GM19463 (cell line): ENCODE data around the gene CARD10.

ENCODE experiments used
- ATAC-seq: cut with Tn5 transposase; IDR thresholded peaks from one replicate; pipeline ENCODE4 v1.9.1; 2021; ENCODE audit warnings: mild to moderate bottlenecking, moderate library complexity; ENCODE audit not compliant: unreplicated experiment

Gene CARD10

DNA sequence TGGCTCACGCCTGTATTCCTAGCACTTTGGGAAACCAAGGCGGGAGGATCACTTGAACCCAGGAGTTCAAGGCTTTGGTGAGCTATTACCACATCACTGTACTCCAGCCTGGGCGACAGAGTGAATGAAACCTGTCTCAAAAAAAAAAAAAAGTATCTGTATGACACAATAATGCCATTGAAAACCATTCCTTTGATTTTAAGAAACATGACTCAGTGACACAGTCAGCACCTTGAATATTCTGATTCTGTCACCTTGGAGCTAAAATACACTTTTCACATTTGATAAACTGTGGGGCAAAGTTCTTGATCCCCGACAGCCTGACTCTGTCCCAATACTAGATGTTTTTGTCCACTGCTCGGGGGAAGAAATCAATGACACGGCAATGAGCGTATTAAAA lies 75.2 kb downstream of the CARD10 start:
- no peak for ATAC-seq

DNA sequence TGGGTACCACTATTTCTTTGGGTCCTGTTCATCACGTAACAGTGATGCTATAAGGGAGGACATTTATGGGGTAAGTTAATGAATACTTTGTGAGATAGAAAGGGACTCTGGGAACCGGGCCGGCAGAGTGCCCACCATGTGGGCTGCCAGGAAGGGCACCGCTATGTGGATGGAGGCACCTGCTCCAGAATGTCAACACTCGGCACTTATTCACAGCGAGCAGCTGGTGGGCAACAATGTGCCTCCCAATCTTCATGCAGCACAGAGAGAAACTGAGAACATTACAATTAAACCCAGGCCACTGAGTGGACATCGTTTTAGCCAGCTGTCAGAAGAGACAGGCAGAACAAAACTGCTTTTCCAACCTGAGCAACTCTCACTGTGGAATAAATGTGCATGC lies 76.1 kb downstream of the CARD10 start:
- no peak for ATAC-seq

DNA sequence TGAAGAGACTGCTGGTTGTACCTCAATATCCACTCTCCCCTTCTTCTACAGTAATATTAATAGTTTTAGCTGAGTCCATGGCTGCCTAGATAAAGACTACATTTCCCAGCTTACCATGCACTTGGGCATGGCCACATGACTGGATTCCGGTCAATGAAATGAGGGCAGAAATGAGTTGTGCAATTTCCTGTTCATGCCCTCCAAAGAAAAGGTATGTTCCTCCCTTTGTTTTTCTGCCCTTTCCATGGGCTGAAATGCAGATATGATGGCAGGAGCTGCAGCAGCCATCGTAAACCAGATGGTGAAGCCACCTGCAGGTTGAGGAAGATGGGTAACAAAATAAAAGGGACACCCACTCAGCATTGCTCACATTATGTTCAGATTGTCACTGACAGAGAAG lies 76.7 kb downstream of the CARD10 start:
- ATAC-seq = no peak

DNA sequence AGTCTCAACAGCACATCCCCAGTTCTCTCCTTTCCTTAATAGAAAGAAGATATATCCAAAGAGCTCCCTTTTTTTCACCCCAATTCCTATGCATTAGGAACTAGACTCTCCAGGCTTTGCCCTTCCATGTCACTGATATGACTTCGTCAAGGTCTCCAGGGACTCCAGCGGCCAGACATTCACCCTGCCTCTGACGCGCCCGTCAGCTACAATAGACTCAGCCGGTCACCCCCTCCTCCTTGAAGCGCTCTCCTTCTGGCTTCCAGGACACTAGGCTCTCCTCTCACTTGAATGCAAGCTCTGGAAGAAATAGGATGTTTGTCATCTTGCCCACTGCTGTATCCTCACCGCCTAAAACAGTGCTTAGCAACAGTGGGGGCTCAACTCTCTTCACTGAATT lies 77.1 kb downstream of the CARD10 start:
- ATAC-seq = no peak

DNA sequence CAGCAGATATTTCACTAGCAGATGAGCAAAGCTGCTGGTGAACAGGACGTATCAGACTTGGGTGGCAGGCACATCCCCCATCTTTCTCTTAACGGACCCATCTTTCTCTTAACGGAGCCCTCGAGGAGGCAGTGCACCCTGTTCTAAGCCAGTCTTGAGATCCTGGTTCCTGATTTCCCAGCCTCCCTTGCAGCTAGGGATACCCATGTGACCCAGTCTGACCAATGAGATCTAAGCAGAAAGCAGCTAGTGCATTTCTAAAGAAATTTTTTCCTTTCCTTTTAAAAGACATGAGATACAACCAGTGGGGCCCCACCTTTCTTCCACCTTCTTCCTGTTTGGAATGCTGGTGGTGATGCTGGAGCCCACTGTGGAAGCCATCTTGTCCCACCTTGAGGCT lies 78.3 kb downstream of the CARD10 start:
- ATAC-seq = no peak
